Middle frontal gyrus (tissue), 1 donor: ENCODE measurements around the gene PCSK2.
"Not testable (repeated sequence)": the region's sequence is repeated elsewhere in the genome, so short reads cannot be mapped to it uniquely, and the experiment has no call there.

Experiments used
- DNase-seq: peaks from one replicate; pipeline ENCODE4 v3.0.0-alpha.2; 2015; ENCODE audit warnings: low spot score; ENCODE audit errors: extremely low spot score

Gene PCSK2, protein sequence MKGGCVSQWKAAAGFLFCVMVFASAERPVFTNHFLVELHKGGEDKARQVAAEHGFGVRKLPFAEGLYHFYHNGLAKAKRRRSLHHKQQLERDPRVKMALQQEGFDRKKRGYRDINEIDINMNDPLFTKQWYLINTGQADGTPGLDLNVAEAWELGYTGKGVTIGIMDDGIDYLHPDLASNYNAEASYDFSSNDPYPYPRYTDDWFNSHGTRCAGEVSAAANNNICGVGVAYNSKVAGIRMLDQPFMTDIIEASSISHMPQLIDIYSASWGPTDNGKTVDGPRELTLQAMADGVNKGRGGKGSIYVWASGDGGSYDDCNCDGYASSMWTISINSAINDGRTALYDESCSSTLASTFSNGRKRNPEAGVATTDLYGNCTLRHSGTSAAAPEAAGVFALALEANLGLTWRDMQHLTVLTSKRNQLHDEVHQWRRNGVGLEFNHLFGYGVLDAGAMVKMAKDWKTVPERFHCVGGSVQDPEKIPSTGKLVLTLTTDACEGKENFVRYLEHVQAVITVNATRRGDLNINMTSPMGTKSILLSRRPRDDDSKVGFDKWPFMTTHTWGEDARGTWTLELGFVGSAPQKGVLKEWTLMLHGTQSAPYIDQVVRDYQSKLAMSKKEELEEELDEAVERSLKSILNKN

DNA sequence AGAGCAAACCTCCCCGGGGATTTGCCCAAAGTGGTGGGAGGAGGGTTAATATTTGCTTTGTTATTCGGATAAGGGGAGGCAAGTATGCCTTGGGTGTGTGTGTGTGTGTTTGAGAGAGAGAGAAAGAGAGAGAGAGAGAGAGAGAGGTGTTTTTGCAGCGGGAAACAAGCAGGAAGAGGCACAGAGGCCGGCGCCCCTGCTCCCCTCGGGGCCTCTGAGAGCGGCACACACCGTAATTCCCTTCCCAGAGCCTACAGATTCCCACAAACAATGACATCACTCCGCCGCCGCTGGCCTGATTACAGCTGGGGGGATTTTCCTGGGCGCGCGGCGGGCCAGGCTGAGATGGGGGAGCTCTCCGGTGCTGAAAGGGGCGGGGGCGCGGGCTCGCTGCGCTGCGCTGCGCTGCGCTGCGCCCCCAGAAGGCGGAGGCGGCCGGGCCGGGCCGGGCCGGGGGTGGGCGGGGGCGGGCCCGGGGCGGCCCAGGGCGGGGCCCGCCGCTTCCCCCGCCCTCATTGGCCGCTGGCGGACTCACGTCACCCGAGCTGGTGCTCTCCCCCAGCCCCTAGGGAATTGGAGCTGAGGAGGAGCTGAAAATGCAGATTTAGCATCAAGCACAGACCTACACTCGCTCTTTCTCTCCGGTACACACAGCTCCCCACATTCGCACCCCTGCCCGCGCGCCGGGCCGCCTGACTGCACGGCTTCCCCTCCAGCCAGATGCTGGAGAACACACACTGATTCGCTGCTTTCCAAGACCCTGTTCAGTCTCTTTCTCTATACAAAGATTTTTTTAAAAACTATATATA lies at the start of gene PCSK2:
TSS of gene PCSK2 (plus strand) at position 631 of the 809 bp plus-strand sequence. CDS start 266 bp downstream, outside the sequence.
- DNase-seq: peak; percentile 63

DNA sequence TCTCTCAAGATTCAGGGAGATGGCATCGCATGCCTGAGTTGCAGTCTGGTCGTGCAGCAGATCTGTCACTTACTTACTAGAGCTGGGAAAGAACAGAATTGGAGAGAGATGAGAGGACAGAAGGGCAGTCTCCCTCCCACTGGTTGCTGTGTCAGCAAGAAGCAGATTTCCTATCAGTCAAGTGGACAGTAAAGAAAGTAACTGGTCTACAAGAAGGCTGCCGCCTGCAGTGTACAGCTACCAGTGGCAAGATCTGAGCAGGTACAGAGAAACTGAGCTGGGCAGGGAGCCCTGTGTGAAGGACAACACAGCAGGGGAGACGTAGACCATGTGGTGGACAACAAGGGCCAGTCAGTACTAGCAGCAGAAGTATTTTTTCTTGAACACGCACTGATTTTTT lies 49.5 kb upstream of the PCSK2 start:
- DNase-seq: no peak

DNA sequence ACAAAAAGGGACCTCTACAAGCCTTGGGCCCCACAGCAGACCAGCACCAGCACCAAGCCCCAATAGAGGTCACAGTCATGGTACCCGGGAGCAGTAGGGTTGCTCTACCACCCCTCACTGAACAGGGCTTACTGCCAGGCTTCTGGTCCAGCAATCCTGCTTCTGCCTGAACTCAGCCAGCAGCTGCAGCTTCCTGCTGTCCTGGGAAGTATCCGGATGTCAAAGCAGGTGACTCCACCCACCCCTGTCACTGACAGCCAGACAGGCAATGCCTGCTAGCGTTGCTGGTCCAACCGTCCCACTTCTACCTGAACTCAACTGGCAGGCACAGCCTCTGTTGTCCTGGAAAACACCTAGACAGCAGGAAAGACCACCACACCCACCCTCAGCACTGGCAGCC lies 47.0 kb upstream of the PCSK2 start:
- no peak for DNase-seq

DNA sequence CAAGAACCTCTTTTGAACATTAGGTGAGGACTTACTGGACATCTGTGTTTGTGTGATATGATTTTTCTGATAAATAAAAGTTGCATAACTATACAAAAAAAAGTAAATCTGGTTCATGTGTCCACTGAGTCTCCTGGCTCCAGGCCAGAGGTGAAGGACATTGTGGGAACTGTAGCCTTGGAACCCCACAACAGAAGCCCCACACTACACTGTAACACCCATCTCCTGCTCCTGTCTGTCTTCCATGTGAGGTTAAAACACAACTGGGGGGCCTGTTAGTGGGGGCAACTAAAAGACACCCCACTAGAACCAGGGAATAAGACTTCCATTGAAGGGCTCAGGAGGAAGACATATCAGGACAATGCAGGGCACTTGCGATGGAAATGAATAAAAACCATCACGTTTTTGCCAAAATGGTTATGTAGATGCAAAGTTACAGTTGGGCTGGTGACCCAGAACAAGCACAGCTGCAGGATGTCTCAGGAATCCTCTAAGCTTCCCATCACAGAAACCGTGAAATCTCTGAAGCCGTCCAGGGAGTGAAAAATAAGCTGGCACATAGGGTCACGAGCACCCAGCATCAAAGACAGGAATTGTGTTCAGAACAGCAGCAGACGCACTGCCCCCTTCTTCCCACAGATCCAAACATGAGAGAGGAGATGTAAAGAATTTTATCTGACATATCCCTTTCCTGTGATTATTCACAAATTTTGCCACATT lies 36.7 kb upstream of the PCSK2 start:
- DNase-seq: no peak

DNA sequence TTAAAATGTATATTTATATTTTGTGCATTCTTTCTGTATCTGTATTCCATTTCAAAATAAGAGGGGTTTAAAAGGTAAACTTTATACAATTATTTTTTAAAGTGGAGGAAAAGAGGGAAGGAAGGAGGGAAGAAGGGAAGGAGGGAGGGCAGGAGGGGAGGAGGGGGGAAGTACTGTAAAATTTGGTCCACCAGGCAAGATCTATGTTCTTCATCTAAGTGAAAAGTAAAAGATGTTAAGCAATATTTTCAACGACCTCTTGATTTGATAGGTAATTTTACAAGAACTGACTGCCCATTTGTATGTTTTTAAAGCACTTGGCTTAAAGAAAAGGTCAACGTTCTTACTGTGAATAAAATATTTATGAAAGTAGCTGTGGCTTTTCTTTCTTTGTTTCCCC lies 29.8 kb upstream of the PCSK2 start:
- no peak for DNase-seq

DNA sequence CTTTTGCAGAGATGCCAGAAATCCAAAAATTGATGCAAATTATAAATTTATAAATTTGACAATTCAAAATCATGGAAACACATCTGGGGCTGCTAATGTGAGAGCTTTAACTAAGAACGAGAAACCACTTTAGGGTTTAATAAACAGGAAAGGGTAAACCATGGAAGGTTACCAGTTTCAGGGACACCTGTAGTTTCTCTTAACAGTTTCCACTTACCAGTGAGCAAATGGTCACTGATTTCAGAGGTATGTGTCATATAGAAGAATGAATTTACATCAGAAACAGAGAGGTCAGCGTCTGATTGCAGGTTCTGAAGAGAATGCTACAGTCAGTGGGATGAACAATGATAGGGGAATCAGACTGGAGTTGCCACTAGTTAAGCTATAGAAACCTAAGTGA lies 24.8 kb upstream of the PCSK2 start:
- DNase-seq: no peak

DNA sequence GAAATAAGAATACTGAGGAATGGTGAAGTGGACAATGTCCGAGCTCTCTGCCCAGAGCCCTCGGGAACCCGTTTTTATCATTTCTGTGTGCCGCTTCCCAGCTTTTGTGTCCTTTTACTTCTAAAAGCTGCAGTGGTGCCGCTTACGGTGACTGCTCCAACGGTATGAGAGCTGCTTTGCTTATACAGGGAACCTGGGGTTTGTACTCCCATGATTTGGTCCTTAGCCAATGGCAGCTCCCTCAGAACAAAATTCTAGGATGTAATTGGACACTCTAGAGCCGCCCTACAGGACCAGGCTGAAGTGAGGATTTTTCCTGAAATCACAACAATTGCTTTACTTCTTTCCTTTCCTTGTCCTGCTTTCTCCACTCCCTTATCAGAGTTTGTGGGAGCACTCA lies 24.2 kb upstream of the PCSK2 start:
- DNase-seq: no peak

DNA sequence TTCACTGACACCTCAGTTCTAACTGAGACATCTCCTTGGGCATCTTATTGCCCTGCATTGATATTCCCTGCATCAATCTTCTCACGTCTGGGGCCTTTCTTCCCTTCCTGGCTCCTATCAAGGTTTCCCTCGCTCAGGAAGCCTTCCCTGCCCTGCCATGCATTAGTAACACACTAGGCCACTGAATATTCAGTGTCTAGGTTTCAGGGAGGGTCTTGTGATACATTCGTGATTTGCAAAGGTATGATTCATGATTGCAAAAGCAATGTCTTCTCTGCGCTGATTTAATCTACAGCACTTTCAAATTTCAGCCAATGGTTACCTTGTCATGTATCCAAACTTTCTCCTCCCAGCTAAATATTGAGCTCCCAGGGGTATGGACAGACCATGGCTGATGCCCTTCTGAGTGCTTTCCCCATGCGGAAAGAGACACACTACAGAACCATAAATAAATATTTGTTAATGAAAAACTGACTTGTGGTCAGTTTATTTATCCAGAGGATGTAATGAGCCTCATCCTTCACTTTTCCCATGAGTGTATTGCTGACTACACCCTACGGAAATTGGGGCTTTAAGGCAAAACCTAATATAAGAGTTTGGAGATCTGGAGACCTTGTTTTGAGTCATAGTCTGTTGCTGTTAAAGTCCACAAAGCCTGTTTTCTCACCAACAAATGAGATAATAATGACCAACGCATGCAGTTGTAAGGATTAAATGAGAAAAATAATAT lies 21.6 kb upstream of the PCSK2 start:
- DNase-seq: no peak

DNA sequence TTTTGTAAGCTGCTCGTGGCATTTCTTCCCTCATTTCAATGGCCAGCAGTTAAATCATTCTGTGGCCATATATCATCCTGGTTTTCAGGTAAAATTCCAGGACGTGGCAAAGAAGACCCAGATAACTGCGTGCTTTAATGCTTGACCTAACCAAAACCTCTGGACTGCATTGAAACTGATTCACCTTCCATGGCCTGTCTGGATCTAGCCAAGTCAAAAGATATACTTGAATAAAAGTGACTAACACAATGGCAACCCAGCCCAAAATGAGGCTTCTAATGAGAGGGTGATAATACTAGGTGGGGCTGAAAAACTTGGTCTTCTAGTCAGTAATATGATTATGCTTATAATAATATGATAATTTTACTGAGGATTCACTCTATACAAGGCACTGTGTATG lies 16.5 kb upstream of the PCSK2 start:
- DNase-seq: no peak

DNA sequence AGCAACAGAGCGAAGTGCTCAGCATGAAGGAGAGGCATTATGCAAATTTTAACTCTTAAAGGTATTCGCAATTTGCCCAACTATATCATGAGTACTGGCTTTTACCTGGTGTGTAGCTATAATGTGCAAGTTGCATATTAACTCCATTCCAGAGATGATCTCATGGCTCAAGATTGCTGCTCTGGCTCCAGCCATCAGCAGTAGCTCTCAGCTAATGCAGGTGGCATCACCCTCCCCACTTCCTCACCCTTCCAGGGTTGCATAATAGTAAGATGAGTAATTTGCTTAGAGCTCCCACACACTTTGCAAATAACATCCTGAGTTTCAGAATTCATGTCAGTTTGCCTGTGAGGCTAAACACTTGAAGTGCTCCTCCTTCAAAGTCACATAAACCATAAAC lies 15.9 kb upstream of the PCSK2 start:
- DNase-seq: no peak

DNA sequence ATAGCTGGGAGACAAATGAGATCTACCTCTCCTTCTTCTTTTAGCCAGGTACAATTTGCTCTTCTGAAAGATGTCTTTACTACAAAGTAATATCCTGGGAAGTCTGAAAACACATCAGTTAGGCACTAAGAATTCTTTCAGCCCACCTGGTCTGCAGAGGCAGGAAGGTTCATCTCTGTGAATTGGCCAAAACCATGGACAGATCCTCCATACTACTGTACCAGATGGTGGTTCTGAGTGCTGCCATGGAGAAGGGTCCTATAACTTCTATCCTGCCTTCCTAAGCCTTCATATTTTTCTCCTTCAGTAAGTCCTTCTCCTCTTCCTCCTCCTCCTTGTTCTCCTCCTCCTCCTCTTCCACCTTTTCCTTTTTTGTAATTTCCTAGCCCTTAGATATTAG lies 11.7 kb upstream of the PCSK2 start:
- DNase-seq: no peak

DNA sequence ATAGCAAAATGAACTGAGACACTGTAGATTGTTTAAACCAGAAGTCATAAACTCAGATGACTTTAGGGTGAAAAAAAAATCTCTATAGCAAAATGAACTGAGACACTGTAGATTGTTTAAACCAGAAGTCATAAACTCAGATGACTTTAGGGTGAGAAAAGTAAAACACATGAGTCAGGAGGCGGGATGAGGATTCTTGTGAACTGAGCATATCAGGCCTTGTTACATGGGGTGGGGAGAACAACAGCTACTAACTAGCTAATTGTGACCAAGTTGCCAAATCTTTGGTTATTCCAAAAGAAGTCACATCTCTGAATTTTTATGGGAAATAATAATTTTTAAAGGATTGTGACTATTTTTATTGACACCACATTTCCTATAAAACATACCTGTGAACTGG lies 7.0 kb upstream of the PCSK2 start:
- DNase-seq: not testable (repeated sequence)

DNA sequence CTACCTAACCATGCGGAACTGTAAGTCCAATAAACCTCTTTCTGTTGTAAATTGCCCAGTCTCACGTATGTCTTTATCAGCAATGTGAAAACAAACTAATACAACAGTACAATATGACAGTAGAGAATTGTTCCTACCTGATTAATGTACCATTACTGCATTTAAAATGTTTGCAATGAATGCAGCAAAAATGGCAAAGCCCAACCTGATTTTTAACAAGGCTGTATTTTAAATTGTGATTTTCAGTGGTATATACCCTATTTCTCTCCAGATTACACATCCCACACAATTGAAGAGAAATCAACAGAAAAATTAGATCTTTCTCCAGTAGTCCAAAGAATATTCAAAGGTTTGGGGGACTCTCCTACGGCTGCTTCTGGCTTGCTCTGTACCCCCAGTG lies 3.3 kb upstream of the PCSK2 start:
- DNase-seq: no peak

DNA sequence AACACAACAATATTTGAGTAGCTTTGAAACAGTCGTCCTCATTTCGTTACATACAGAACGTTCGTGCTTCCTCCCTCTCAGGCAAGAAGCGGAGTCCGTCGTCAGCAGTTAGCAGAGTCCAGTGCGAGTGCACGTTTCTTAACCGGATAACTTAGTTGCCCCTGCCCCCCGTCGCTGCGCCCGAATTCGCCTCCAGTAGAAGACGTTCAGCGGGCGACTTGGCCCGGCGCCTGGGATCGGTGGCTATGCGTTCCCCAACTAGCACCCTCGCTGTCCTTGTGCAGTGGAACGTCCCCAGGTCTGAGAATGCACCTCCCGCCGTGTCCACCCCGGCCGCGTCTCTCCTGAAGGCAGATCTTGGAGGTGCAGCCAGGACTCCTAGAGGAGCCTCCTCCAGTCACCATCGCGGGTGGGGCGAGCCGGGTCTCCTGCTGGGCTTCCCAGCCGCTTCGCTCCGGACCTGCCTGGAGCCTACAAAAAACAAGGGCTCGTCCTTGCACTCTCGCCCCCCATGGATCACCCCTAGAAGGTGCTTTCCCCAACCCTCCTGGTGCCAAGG lies 910 bp upstream of the PCSK2 start:
- no peak for DNase-seq

DNA sequence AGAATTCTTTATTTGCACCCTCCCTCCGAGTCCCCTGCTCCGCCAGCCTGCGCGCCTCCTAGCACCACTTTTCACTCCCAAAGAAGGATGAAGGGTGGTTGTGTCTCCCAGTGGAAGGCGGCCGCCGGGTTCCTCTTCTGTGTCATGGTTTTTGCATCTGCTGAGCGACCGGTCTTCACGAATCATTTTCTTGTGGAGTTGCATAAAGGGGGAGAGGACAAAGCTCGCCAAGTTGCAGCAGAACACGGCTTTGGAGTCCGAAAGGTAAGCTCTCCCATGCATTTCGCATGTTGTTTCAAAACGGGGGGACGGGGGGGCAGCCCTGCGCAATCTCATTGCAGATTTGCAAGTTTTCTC lies 357 bp downstream of the PCSK2 start:
- no peak for DNase-seq

DNA sequence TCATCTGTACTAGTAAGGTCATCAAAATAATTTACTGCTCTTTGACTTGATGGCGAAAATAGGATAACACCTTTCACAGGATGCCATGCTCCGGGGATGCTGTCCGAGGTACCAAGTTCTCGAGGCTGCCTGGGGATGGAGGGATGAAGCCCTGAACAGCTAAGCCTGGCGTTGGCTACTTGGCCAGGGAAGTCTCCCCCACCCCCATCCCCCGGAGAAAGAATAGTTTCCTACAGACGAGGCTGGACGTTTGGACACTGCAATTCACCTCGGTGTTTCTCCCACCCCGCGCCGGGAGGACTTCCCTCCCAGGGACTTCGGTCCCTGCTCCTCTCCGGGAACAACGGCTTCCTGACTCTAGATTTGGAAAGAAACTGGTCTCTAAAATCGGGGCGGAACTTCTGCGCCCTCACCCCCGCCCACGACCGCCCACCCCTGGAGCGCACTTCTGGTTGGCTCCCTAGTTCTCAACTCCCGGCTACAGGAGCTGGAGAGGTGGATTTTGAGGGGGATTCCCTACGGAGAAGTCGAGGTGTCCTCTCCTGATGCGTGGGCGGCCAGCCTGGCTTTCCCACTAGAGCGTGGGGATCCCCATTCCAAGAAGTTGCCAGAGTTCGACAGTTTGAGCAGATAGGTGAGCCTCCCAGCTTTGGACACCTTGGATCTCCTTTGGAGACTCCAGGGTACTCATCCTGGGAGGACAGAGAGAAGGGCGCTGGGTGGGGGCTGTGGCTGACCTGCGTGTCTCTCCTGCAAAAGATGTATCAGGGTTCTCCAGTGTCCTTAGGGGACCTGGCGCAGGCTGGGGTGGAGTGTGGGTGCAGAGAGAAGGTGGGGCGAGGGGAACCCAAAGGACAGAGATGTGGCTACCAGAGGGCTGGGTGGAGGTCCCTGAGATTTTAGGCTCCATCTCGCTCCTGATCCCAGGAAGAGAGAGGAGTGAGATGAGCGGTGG lies 1.1 kb downstream of the PCSK2 start:
- no peak for DNase-seq

DNA sequence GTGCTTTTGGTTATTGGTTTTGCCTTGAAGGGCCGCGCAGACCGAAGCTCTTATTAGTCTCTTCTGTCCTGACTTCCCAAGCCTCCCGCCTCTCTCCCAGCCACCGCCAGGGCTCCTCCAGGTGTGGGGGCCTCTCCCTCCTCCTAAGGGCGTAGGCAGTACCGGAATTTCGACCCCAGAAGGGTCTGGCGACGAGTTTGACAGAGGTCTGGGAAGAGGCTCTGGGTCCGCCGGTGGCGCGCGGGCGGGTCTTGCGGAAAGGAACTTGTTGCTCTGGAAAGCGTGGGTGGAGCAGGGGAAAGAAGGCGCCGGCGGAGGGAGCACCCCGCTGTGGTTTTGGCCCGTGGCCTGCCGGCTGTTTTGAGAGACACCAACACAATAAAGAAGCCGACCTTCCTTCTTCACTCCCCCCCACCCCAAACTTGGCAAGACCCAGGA lies 1.8 kb downstream of the PCSK2 start:
- DNase-seq: no peak

DNA sequence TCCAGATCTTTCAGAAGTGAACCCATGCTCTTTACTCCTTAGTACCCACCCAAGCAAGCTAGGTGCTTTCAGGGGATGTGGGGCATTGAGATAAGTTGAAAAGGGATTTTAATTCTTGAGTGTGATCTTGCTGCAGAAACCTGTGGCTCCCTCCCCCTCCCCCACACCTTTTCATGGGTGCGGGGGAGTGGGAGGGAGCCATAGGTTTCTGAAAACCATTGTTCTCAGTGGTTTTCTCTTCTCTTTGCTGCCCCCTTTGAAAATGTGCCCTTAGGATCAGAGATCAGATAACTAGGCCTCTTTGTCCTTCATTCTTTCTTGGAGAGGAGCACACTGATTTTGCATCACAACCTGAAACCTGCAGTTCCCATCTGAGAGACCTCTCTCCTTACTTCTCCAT lies 2.4 kb downstream of the PCSK2 start:
- DNase-seq: no peak

DNA sequence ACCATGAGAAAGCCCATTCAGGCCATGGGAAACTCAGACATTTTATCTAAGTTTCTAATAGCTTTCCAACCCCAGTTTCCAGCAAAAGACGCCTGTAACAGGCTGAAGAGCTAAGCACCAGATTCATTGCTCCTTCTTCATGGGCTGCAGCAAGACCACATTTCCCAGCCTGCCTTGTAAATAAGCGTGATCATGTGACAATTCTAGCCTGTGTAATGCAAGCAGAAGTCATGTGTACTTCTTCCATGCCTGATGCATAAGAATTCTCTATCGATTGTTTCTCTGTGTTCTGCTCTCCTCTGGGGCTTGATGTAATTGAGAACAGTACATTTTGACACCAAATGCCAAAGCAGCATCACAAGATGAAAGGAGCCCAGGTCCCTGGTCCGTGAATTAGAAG lies 6.8 kb downstream of the PCSK2 start:
- no peak for DNase-seq
